Erythroblast (primary cell): Measurements from ENCODE around the gene RTKN2.

Source experiments
- GATA1 ChIP-seq: IDR thresholded peaks from 2 replicates; pipeline ENCODE4 v1.6.1; 2011; ENCODE audit warnings: low read depth, mild to moderate bottlenecking, control low read depth, low read length, moderate library complexity
- POLR2A ChIP-seq: IDR thresholded peaks from 2 replicates; pipeline ENCODE4 v1.6.1; 2011; ENCODE audit warnings: mild to moderate bottlenecking, low read length

DNA sequence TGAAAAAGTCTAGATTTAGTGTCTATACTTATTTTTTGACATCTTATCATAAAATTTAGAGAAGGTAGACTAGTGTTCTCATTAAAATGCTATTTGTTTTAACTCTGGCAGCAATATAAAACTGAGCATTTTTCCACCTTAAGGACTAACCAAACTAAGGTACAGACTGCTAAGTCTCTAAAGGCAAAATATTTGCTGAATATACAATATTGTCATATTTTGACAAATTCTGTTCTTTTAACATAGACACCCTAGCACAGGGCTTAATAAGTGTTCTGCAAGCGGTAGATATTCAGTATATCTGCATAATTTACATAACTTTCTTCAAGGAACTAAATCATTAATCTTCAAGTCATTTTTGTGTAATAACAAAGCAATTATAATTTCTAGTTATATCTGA is 8.6 kb downstream of the RTKN2 start:
- TF ChIP-seq POLR2A (no peak), GATA1 (no peak)
